ENCODE data around the gene MTERF2.
"Not testable (repeated sequence)": the region's sequence is repeated elsewhere in the genome, so short reads cannot be mapped to it uniquely, and the experiment has no call there.

The MTERF2 gene

DNA sequence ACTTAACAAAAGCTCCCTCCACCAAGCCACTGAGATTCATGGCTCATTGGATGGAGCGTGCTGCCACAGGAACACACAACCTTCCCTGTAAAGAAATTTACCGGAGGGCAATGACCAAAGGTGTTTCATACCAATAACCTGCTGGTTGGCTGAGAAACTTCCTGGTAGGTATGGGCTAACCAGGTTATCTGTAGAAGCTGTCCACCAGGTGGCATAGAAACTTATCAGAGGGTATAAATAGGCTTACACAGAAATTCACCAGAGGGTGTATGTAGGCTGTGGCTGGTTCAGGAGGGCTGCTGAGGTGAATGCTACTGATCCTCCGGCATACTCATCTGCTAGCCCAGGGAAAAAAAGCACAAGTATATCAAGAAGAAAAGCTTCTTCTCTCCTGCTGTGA, 27.1 kb upstream of the MTERF2 start:
- DNase-seq (ENCODE audit: low read depth, low spot score), result no peak
- H3K4me3 ChIP-seq (ENCODE audit: low read depth, low read length), result no peak overlapping the region
- TF ChIP-seq, protein P1, sequence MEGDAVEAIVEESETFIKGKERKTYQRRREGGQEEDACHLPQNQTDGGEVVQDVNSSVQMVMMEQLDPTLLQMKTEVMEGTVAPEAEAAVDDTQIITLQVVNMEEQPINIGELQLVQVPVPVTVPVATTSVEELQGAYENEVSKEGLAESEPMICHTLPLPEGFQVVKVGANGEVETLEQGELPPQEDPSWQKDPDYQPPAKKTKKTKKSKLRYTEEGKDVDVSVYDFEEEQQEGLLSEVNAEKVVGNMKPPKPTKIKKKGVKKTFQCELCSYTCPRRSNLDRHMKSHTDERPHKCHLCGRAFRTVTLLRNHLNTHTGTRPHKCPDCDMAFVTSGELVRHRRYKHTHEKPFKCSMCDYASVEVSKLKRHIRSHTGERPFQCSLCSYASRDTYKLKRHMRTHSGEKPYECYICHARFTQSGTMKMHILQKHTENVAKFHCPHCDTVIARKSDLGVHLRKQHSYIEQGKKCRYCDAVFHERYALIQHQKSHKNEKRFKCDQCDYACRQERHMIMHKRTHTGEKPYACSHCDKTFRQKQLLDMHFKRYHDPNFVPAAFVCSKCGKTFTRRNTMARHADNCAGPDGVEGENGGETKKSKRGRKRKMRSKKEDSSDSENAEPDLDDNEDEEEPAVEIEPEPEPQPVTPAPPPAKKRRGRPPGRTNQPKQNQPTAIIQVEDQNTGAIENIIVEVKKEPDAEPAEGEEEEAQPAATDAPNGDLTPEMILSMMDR (IDR thresholded peaks at IDR 0.05; ENCODE audit: insufficient read depth, low read length, missing control alignments), result no peak
- CTCF ChIA-PET, result interaction anchor here (1.2 kb wide), 1 partner anchor 11 kb away, joined by 3 read pairs; no protein-coding TSS in a partner anchor
- POLR2A ChIA-PET, result no interaction called here

DNA sequence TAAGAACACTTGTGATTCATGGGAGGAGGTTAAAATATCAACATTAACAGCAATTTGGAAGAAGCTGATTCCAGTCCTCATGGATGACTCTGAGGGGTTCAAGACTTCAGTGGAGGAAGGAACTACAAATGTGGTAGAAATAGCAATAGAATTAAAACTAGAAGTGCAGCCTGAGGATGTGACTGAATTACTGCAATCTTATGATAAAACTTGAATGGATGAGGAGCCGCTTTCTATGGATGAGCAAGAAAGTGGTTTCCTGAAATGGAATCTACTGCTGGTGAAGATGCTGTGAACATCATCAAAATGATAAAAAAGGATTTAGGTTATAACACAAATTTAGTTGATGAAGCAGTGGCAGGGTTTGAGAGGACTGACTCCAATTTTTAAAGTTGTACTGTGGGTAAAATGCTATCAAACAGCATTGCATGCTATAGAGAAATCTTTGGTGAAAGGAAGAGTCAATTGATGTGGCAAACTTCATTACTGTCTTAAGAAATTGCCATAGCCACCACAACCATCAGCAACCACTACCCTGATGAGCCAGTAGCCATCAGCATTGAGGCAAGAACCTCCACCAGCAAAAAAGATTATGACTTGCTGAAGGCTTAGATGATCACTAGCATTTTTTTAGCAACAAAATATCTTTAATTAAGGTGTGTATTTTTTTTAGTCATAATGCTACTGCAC, 25.9 kb upstream of the MTERF2 start:
- H3K4me3 ChIP-seq (ENCODE audit: low read depth, low read length), result no peak overlapping the region
- ChIA-PET CTCF (no interaction called here), POLR2A (no interaction called here)
- TF ChIP-seq, protein P1 (IDR thresholded peaks at IDR 0.05; ENCODE audit: insufficient read depth, low read length, missing control alignments), result no peak
- DNase-seq (ENCODE audit: low read depth, low spot score), result no peak

DNA sequence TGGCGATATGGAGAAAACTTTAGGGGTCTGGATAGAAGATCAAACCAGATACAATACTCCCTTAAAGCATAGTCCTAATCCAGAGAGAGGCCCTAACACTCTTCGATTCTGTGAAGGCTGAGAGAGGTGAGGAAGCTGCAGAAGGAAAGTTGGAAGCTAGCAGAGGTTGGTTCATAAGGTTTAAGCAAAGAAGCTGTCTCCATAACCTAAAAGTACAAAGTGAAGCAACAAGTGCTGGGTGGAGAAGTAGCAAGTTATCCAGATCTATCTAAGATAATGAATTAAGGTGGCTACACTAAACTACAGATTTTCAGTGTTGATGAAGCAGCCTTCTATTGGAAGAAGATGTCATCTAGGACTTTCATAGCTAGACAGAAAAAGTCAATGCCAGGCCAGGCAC, 24.6 kb upstream of the MTERF2 start:
- DNase-seq (ENCODE audit: low read depth, low spot score), result no peak
- ChIA-PET POLR2A (no interaction called here), CTCF (no interaction called here)
- TF ChIP-seq, protein P1 (IDR thresholded peaks at IDR 0.05; ENCODE audit: insufficient read depth, low read length, missing control alignments), result no peak
- no peak overlapping the region for H3K4me3 ChIP-seq (ENCODE audit: low read depth, low read length)

DNA sequence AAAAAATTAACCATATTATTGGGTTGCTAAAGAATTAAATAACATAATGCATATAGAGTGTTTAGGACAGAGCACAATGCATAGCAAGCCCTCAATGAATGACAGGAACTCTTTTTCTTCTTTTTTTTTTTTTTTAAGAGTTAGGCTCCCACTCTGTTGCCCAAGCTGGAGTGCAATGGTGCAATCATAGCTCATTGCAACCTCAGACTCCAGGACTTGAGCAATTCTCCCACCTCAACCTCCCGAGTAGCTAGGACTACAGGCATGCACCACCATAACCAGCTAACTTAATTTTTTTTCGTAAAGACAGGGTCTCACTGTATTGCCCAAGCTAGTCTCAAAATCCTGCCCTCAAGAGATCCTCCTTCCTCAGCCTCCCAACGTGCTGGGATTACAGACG, 20.5 kb upstream of the MTERF2 start:
- POLR2A ChIA-PET, result no interaction called here

DNA sequence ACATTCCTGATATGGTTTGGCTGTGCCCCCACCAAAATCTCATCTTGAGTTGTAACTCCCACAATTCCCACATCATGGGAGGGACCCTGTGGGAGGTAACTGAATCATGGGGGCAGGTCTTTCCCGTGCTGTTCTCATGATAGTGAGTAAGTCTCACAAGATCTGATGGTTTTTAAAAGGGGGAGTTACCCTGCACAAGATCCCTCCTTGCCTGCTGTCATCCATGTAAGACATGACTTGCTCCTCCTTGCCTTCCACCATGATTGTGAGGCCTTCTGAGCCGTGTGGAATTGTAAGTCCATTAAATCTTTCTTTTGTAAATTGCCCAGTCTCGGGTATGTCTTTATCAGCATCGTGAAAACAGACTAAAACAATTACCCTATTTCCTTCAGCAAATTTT, 15.7 kb upstream of the MTERF2 start:
- DNase-seq (ENCODE audit: low read depth, low spot score); H3K4me3 ChIP-seq (ENCODE audit: low read depth, low read length); POLR2A ChIA-PET; CTCF ChIA-PET: not testable (repeated sequence)

More for the DNA sequence above, 20.5 kb upstream of the MTERF2 start:
- CTCF ChIA-PET, result interaction anchor here (1.1 kb wide), 1 partner anchor 9 kb away, joined by 3 read pairs; no protein-coding TSS in a partner anchor
- no peak for DNase-seq (ENCODE audit: low read depth, low spot score)
- H3K4me3 ChIP-seq (ENCODE audit: low read depth, low read length), result no peak overlapping the region
- TF ChIP-seq, protein P1 (IDR thresholded peaks at IDR 0.05; ENCODE audit: insufficient read depth, low read length, missing control alignments), result no peak

DNA sequence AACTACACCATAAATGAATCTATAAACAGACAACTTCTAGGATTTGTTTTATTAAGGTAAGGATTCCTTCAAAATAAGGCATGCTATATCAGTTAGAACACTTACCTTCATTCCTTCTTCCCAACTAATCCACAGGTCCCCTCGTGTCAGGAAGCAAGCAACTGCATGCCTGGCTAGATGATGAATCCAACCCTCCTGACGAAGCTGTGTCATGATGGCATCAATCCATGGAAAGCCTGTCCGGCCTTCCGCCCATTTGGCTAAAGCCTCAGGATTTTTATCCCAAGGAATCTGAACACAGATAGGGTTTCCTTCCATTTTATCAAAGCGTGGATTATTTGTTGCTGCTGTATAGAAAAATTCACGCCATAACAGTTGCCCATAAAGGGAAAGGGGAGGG, 12.5 kb upstream of the MTERF2 start:
- POLR2A ChIA-PET, result interaction anchor here (0.9 kb wide), 1 partner anchor 16 kb away, joined by 3 read pairs; no protein-coding TSS in a partner anchor
- no peak for DNase-seq (ENCODE audit: low read depth, low spot score)
- H3K4me3 ChIP-seq (ENCODE audit: low read depth, low read length), result no peak overlapping the region
- CTCF ChIA-PET, result no interaction called here
- TF ChIP-seq, protein P1 (IDR thresholded peaks at IDR 0.05; ENCODE audit: insufficient read depth, low read length, missing control alignments), result no peak

DNA sequence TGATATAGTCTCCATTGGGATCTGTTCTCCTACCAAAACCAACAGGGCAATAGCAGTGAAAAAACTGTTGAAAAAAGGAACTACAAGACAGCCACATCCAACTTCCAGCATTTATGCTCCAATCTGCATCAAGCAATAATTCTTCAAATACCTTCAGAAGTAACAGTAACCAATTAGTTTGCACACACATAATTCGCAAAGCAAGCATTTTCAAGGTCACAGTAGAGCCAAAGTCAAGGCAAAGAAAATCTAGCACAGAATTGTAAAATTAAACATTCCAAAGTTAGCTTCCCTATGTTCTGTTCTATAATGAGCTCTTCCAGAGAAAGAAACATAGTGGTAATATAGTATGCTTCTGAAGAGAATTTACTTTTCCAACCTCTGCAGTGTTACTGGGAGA, 11.0 kb upstream of the MTERF2 start:
- DNase-seq (ENCODE audit: low read depth, low spot score), result no peak
- POLR2A ChIA-PET, result no interaction called here
- CTCF ChIA-PET, result interaction anchor here (1.2 kb wide), 1 partner anchor 11 kb away, joined by 3 read pairs; the partner anchor contains the start of gene MTERF2

DNA sequence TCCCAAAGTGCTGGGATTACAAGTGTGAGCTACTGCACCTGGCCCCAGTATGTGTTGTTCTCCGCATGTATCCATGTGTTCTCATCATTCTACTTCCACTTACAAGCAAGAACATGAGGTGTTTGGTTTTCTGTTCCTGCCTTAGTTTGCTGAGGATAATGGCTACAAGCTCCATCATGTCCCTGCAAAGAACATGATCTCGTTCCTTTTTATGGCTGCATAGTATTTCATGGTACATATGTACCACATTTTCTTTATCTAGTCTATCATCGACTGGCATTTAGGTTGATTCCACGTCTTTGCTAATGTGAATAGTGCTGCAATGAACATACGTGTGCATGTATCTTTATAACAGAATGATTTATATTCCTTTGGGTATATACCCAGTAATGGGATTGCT, 9.2 kb upstream of the MTERF2 start:
- CTCF ChIA-PET, result interaction anchor here (1.0 to 1.7 kb wide), 3 partner anchors 9 to 614 kb away, joined by 3 read pairs; partner anchors contain the start of gene MTERF2
- H3K4me3 ChIP-seq (ENCODE audit: low read depth, low read length); POLR2A ChIA-PET; DNase-seq (ENCODE audit: low read depth, low spot score): not testable (repeated sequence)

More for the DNA sequence above, 11.0 kb upstream of the MTERF2 start:
- TF ChIP-seq, protein P1 (IDR thresholded peaks at IDR 0.05; ENCODE audit: insufficient read depth, low read length, missing control alignments), result no peak
- H3K4me3 ChIP-seq (ENCODE audit: low read depth, low read length), result no peak overlapping the region

Measured in AG04449 (cell line).